Right lobe of liver (tissue), 6 donors: ENCODE results near the gene NECTIN4. TPM values are rescaled to one million over a fixed set of nuclear protein-coding genes. Genes with fewer than 3 reads are reported as not detected.

Experiments used
- ATAC-seq, 4 donors: fragments of 200-7000 bp; cut with Tn5 transposase; one replicate each; pipeline ENCODE4 v1.9.1; 2020; ENCODE audit warnings: mild to moderate bottlenecking in 4 of 4, moderate library complexity in 4 of 4
- DNase-seq, 3 donors: peaks; one replicate each; pipeline ENCODE4 v3.0.0-alpha.2; 2020
- H3K27ac ChIP-seq, 3 donors: fragments of 200-600 bp; one replicate each; pipeline ENCODE4 v1.8.0; 2022
- H3K27me3 ChIP-seq, 2 donors: fragments of 200-600 bp; one replicate each; pipeline ENCODE4 v1.8.0; 2022
- H3K36me3 ChIP-seq, 4 donors: fragments of 200-600 bp; sonication (generic) in 1 of 4; one replicate each; pipeline versions ENCODE4 v1.5.1 to v1.8.0; 2017 to 2022; ENCODE audit warnings: control low read depth in 1 of 4
- H3K4me1 ChIP-seq, 4 donors: fragments of 200-600 bp; sonication (generic) in 1 of 4; one replicate each; pipeline versions ENCODE4 v1.5.1 to v1.8.0; 2017 to 2022; ENCODE audit warnings: control low read depth in 1 of 4
- H3K4me3 ChIP-seq, 3 donors: fragments of 200-600 bp; one replicate each; pipeline ENCODE4 v1.8.0; 2022
- H3K9me3 ChIP-seq, 4 donors: fragments of 200-600 bp; sonication (generic) in 1 of 4; one replicate each; pipeline versions ENCODE4 v1.5.1 to v1.8.0; 2017 to 2022; ENCODE audit warnings: control low read depth in 1 of 4
- POLR2A ChIP-seq: fragments of 450-650 bp; IDR thresholded peaks from one replicate; pipeline ENCODE4 v1.6.1; 2017; ENCODE audit warnings: antibody characterized with exemption, mild to moderate bottlenecking
- WGBS: methylation state at CpG from one replicate; pipeline ENCODE4 v1.1.6; 2018; ENCODE audit warnings: low coverage, low lambda C conversion rate; ENCODE audit not compliant: insufficient coverage; ENCODE audit errors: missing lambda C conversion rate; 5-methylcytosine and 5-hydroxymethylcytosine counted together
- intact Hi-C, 2 donors: fragments of 100-400 bp; cut with DNase I; formaldehyde crosslinking; loops; one replicate each; pipeline versions ENCODE4 v1.11.2 to v1.14.1; 2022
- total RNA-seq, 6 experiments: library from RNA; depleted of rRNA in 2 of 6; stranded (reverse); fragments of >200 nt in 2 of 6; fragmentation: NEBNext Ultra II Directional in 3 of 6; extraction: Animal tissue kit (Norgen Biotek cat#: 25700) in 3 of 6; gene quantifications; one replicate each; pipeline versions ENCODE4 v1.1.0 to v1.2.4, GENCODE V29; 2016 to 2023
- TF ChIP-seq, protein P1 (sequence below), 4 donors: fragments of 200-600 bp in 3 of 4; fragments of 450-650 bp in 1 of 4; IDR thresholded peaks; one replicate each; pipeline versions ENCODE4 v1.5.1 to v1.8.0; 2016 to 2022; ENCODE audit warnings: antibody characterized with exemption in 4 of 4, mild to moderate bottlenecking in 2 of 4
- donor health status: DM: no; HTN: yes; CAD: no.
- donor health status: DM: no; HTN: no; CAD: no.
- donor health status: DM: no; HTN: no; CAD: no.
- donor health status: DM: no; HTN: yes; CAD: no.
- donor health status: DM: no; HTN: yes; CAD: no.

The NECTIN4 gene
- total RNA-seq, 6 experiments from 2014 or later: not detected

GRCh38 chr1:161127649-161128048 lies 38.3 kb upstream of the NECTIN4 start:
- peaks cover 0 to 8% (median 1%) of the 10 kb centered on the region in 4 donors for H3K4me1 ChIP-seq

DNA sequence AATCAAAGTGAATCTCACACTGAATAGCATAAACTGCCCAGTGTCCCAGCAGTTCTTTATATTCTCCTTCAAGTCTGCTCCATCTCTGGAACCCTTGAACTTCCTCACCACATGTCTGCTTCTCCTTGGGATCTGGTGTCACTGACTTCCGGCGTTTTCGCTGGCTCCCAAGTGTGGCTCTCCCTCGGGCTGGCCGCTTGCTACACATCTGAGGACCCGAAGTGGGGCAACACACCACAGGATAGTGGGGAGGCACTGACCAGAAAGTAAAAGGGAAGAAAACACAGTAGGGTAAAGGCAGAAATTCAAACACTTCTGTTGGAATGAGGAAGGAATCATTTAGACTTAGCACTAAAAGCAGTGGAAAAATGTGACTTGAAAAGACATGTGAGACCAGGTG lies 33.6 kb upstream of the NECTIN4 start:
- TF ChIP-seq POLR2A: no peak
- TF ChIP-seq, protein P1, sequence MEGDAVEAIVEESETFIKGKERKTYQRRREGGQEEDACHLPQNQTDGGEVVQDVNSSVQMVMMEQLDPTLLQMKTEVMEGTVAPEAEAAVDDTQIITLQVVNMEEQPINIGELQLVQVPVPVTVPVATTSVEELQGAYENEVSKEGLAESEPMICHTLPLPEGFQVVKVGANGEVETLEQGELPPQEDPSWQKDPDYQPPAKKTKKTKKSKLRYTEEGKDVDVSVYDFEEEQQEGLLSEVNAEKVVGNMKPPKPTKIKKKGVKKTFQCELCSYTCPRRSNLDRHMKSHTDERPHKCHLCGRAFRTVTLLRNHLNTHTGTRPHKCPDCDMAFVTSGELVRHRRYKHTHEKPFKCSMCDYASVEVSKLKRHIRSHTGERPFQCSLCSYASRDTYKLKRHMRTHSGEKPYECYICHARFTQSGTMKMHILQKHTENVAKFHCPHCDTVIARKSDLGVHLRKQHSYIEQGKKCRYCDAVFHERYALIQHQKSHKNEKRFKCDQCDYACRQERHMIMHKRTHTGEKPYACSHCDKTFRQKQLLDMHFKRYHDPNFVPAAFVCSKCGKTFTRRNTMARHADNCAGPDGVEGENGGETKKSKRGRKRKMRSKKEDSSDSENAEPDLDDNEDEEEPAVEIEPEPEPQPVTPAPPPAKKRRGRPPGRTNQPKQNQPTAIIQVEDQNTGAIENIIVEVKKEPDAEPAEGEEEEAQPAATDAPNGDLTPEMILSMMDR (IDR thresholded peaks at IDR 0.05): no peak
- H3K27ac ChIP-seq: no peak overlapping the region
- DNase-seq (no peak), ATAC-seq (no peak)
- H3K27me3 ChIP-seq: no peaks in the 10 kb centered on the region
- intact Hi-C loops: no loop called here
- no peak overlapping the region for H3K4me3 ChIP-seq
- WGBS: 87% methylated on average over 6 of the region's 6 CpGs
- H3K9me3 ChIP-seq: no peaks in the 10 kb centered on the region
- peaks cover 0 to 20% (median 8%) of the 10 kb centered on the region in 4 donors for H3K4me1 ChIP-seq
- H3K36me3 ChIP-seq: peaks cover 0 to 62% (median 40%) of the 10 kb centered on the region in 4 donors

More at GRCh38 chr1:161127649-161128048, 38.3 kb upstream of the NECTIN4 start:
- Histone ChIP-seq H3K36me3 (peaks cover 0 to 46% (median 16%) of the 10 kb centered on the region in 4 donors), H3K4me3 (no peak overlapping the region), H3K27me3 (no peaks in the 10 kb centered on the region), H3K27ac (no peak overlapping the region), H3K9me3 (no peaks in the 10 kb centered on the region)
- ATAC-seq (no peak), DNase-seq (no peak)
- intact Hi-C loops: no loop called here
- WGBS: 56% methylated on average over 2 of the region's 2 CpGs
- TF ChIP-seq POLR2A: no peak
- TF ChIP-seq, protein P1 (IDR thresholded peaks at IDR 0.05): no peak

GRCh38 chr1:161121834-161122233 lies 32.5 kb upstream of the NECTIN4 start:
- peaks cover 0 to 20% (median 10%) of the 10 kb centered on the region in 4 donors for H3K4me1 ChIP-seq
- TF ChIP-seq, protein P1 (IDR thresholded peaks at IDR 0.05): no peak
- DNase-seq (no peak), ATAC-seq (no peak)
- no peak overlapping the region for H3K27ac ChIP-seq
- WGBS: 67% methylated on average over 4 of the region's 4 CpGs
- intact Hi-C loops: no loop called here
- H3K36me3 ChIP-seq: peaks cover 0 to 58% (median 40%) of the 10 kb centered on the region in 4 donors
- H3K9me3 ChIP-seq: no peaks in the 10 kb centered on the region
- H3K4me3 ChIP-seq: no peak overlapping the region
- H3K27me3 ChIP-seq: no peaks in the 10 kb centered on the region

DNA sequence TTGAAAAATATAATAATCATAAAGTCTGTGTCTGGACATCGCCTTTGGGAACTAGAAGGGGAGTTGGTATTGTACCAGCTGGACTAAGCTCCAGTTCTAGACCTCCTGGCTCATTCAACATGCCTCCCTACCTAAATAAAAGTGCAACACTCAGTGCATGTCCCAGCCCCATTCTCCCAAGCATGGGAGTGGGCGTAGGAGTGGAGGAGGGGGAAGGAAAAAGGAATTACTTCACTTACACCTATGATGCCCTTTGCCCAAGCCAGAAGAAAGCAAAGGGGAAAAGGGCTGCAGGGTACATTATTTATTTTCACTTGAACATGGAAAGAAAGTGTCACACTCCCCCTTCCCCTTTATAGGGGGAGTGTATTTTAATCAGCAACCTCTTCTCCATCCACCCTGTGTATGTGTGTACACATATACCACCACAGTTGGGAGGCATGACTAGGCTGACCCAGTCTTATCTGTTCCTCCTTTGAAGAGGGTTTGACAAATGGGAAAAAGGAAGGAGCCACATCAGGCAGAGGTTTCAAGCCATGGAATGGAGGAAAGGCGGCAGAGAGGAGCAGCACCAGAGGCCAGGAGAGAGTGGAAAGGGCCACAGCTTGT lies 31.8 kb upstream of the NECTIN4 start:
- Histone ChIP-seq H3K36me3 (peaks cover 0 to 58% (median 40%) of the 10 kb centered on the region in 4 donors), H3K9me3 (no peaks in the 10 kb centered on the region), H3K4me3 (no peak overlapping the region), H3K4me1 (peaks cover 0 to 27% (median 13%) of the 10 kb centered on the region in 4 donors), H3K27me3 (no peaks in the 10 kb centered on the region), H3K27ac (no peak overlapping the region)
- intact Hi-C loops: no loop called here
- DNase-seq (no peak), ATAC-seq (no peak)
- WGBS: 68% methylated on average over 3 of the region's 3 CpGs
- TF ChIP-seq, protein P1 (IDR thresholded peaks at IDR 0.05): no peak
- no peak for TF ChIP-seq POLR2A
